Trophoblast cell (in vitro differentiated cells and primary cell): Measurements from ENCODE around the gene LGALS8.

Experiments used
- DNase-seq, 2 donors: peaks; one replicate each; pipeline ENCODE4 v3.0.0-alpha.2; 2016
- H2AFZ ChIP-seq: 2 replicates; pipeline ENCODE4 v1.6.1; 2013; ENCODE audit warnings: low read length, moderate library complexity, mild to moderate bottlenecking; ENCODE audit not compliant: insufficient read depth, poor library complexity
- H2AK5ac ChIP-seq: 2 replicates; pipeline ENCODE4 v1.6.1; 2013; ENCODE audit warnings: mild to moderate bottlenecking, low read length
- H2BK120ac ChIP-seq: 2 replicates; pipeline ENCODE4 v1.6.1; 2013; ENCODE audit warnings: low read length, mild to moderate bottlenecking, moderate library complexity; ENCODE audit not compliant: insufficient read depth, poor library complexity
- H2BK12ac ChIP-seq: 2 replicates; pipeline ENCODE4 v1.6.1; 2013; ENCODE audit warnings: mild to moderate bottlenecking, low read length, moderate library complexity
- H2BK5ac ChIP-seq: 2 replicates; pipeline ENCODE4 v1.6.1; 2013; ENCODE audit warnings: low read length, low read depth, moderate library complexity, mild to moderate bottlenecking; ENCODE audit not compliant: poor library complexity
- H3K14ac ChIP-seq: 2 replicates; pipeline ENCODE4 v1.6.1; 2013; ENCODE audit warnings: mild to moderate bottlenecking, low read length
- H3K18ac ChIP-seq: 2 replicates; pipeline ENCODE4 v1.6.1; 2013; ENCODE audit warnings: mild to moderate bottlenecking, low read length
- H3K23ac ChIP-seq: 2 replicates; pipeline ENCODE4 v1.6.1; 2013; ENCODE audit warnings: low read length
- H3K27ac ChIP-seq: 2 replicates; pipeline ENCODE4 v1.5.1; 2013; ENCODE audit warnings: low read depth, mild to moderate bottlenecking, inconsistent platforms, low read length, moderate library complexity
- H3K27me3 ChIP-seq: 2 replicates; pipeline ENCODE4 v1.6.1; 2013; ENCODE audit warnings: inconsistent platforms, mild to moderate bottlenecking, low read length, moderate library complexity; ENCODE audit not compliant: insufficient read depth
- H3K36me3 ChIP-seq, 2 experiments: 1 replicate in 1 of 2; 2 replicates in 1 of 2; pipeline ENCODE4 v1.6.1; 2013; ENCODE audit warnings: low read length in 2 of 2, mild to moderate bottlenecking in 2 of 2, moderate library complexity in 1 of 2; ENCODE audit not compliant: insufficient read depth in 2 of 2, control insufficient read depth in 1 of 2
- H3K4ac ChIP-seq: 2 replicates; pipeline ENCODE4 v1.6.1; 2013; ENCODE audit warnings: low read depth, mild to moderate bottlenecking, low read length, moderate library complexity
- H3K4me1 ChIP-seq, 2 experiments: 1 replicate in 1 of 2; 2 replicates in 1 of 2; pipeline ENCODE4 v1.6.1; 2013; ENCODE audit warnings: low read length in 2 of 2, mild to moderate bottlenecking in 2 of 2, moderate library complexity in 1 of 2; ENCODE audit not compliant: insufficient read depth in 2 of 2, control insufficient read depth in 1 of 2
- H3K4me2 ChIP-seq: 2 replicates; pipeline ENCODE4 v1.6.1; 2013; ENCODE audit warnings: inconsistent platforms, mild to moderate bottlenecking, low read length, moderate library complexity
- H3K4me3 ChIP-seq: 2 replicates; pipeline ENCODE4 v1.5.1; 2013; ENCODE audit warnings: mild to moderate bottlenecking, low read depth, low read length, inconsistent platforms
- H3K79me1 ChIP-seq: one replicate; pipeline ENCODE4 v1.6.1; 2013; ENCODE audit warnings: low read length
- H3K79me2 ChIP-seq: 2 replicates; pipeline ENCODE4 v1.6.1; 2013; ENCODE audit warnings: low read length, mild to moderate bottlenecking; ENCODE audit not compliant: control insufficient read depth, insufficient read depth, poor library complexity
- H3K9ac ChIP-seq: 2 replicates; pipeline ENCODE4 v1.6.1; 2013; ENCODE audit warnings: mild to moderate bottlenecking, low read length
- H3K9me3 ChIP-seq: 2 replicates; pipeline ENCODE4 v1.6.1; 2013; ENCODE audit warnings: low read depth, mild to moderate bottlenecking, control low read depth, inconsistent platforms, low read length; ENCODE audit not compliant: insufficient read depth
- H4K12ac ChIP-seq: 2 replicates; pipeline ENCODE4 v1.6.1; 2013; ENCODE audit warnings: low read depth, mild to moderate bottlenecking, low read length, moderate library complexity
- H4K8ac ChIP-seq: 2 replicates; pipeline ENCODE4 v1.6.1; 2013; ENCODE audit warnings: low read depth, mild to moderate bottlenecking, low read length, moderate library complexity
- H4K91ac ChIP-seq: one replicate; pipeline ENCODE4 v1.6.1; 2013; ENCODE audit warnings: low read depth, mild to moderate bottlenecking, low read length, moderate library complexity
- WGBS: extraction: QIAGEN DNeasy Blood & Tissue Kit; methylation state at CpG from one replicate; pipeline ENCODE4 v1.1.7; 2013; ENCODE audit warnings: missing lambda C conversion rate; ENCODE audit not compliant: insufficient read length, insufficient coverage; ENCODE audit errors: extremely low coverage; 5-methylcytosine and 5-hydroxymethylcytosine counted together

The LGALS8 gene

DNA sequence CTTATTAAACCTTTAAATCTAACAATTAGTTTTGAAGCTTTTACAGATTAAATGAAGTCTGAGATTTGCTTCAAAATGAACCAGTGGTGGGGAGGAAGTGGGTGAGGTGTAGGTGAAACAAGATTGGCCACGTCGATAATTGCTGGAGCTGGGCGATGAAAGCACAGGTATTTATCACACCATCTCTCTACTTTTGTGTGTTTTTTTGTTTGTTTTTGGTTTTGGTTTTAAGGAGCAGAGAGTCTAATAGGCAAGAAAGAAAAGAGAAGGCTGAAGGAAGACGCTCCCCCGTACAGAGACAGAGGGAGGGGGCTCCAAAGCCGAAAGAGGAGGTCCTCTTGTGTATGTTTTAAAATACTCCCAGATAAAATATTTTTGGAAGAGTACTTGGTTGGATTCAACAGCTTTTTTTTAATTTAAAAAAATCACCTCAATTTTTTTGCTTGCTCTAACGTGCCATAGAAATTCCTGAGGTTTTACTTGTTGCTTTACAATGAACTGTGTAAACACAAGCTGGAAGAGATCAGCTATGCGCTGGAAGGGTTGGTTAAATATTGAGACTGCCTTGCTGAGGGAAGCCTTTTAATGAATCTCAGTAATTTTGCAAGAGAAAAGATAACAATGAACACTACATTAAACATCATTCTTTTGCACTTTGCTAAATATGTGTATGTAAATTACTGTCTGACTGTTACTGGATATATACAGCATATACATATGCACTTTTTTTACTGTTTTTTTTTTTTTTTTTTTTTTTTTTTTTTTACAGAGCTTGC lies 6.7 kb upstream of the LGALS8 start:
- no CpG with 5 or more reads among the region's 8 CpGs for WGBS

DNA sequence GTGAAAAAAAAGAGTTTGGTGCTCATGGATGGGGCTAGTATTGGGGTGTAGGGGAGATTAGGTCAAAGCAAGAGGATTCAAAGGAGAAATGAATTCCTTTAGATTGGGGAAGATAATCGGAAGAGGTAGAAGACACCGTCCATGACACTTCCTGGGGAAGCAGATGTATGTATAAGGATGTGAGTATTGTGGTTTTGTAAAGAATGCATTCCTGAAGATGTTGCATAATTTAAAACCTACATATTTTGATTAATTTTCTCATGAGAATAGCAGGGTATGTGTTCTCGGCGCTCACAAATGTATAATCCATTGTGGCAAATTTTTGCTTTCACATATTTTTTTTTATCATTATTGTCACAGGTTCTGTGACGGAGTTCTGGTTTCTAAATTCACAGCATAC lies 5.5 kb upstream of the LGALS8 start:
- H2BK12ac ChIP-seq = no peak overlapping the region
- H3K79me1 ChIP-seq = no peaks in the 10 kb centered on the region
- H3K36me3 ChIP-seq = no peaks in the 10 kb centered on the region
- DNase-seq = peak in 1 of 2 donors; percentile 54
- no peak overlapping the region for H2AFZ ChIP-seq
- no peak overlapping the region for H2BK5ac ChIP-seq
- H4K91ac ChIP-seq = no peak overlapping the region
- H3K4ac ChIP-seq = no peak overlapping the region
- no peak overlapping the region for H3K18ac ChIP-seq
- no peak overlapping the region for H2AK5ac ChIP-seq
- no peaks in the 10 kb centered on the region for H3K79me2 ChIP-seq
- no peak overlapping the region for H4K12ac ChIP-seq
- no peaks in the 10 kb centered on the region for H3K9me3 ChIP-seq
- no peaks in the 10 kb centered on the region for H3K27me3 ChIP-seq
- no peak overlapping the region for H3K14ac ChIP-seq
- H2BK120ac ChIP-seq = no peak overlapping the region
- WGBS = no CpG with 5 or more reads among the region's 5 CpGs
- H3K27ac ChIP-seq = no peak overlapping the region
- H4K8ac ChIP-seq = no peak overlapping the region
- no peak overlapping the region for H3K9ac ChIP-seq
- H3K4me3 ChIP-seq = no peak overlapping the region
- H3K4me2 ChIP-seq = no peak overlapping the region
- no peak overlapping the region for H3K23ac ChIP-seq
- peaks cover 3 to 7% of the 10 kb centered on the region in 2 experiments for H3K4me1 ChIP-seq

More for the DNA sequence above, 6.7 kb upstream of the LGALS8 start:
- H3K4me1 ChIP-seq = peaks cover 0 to 4% of the 10 kb centered on the region in 2 experiments
- no peak overlapping the region for H3K18ac ChIP-seq
- no peak overlapping the region for H3K4me2 ChIP-seq
- no peak overlapping the region for H3K23ac ChIP-seq
- H3K9me3 ChIP-seq = no peaks in the 10 kb centered on the region
- H3K4ac ChIP-seq = no peak overlapping the region
- H3K27ac ChIP-seq = no peak overlapping the region
- H3K9ac ChIP-seq = no peak overlapping the region
- H2BK5ac ChIP-seq = no peak overlapping the region
- no peaks in the 10 kb centered on the region for H3K36me3 ChIP-seq
- peak in 1 of 2 donors; percentile 35 for DNase-seq
- H4K12ac ChIP-seq = no peak overlapping the region
- H3K79me2 ChIP-seq = no peaks in the 10 kb centered on the region
- no peaks in the 10 kb centered on the region for H3K79me1 ChIP-seq
- no peak overlapping the region for H3K4me3 ChIP-seq
- H3K27me3 ChIP-seq = no peaks in the 10 kb centered on the region
- H3K14ac ChIP-seq = no peak overlapping the region
- H2AFZ ChIP-seq = no peak overlapping the region
- H2BK12ac ChIP-seq = no peak overlapping the region
- no peak overlapping the region for H4K8ac ChIP-seq
- H2AK5ac ChIP-seq = no peak overlapping the region
- H2BK120ac ChIP-seq = no peak overlapping the region
- no peak overlapping the region for H4K91ac ChIP-seq

- peaks cover 4 to 9% of the 10 kb centered on the region in 2 experiments for H3K4me1 ChIP-seq
- WGBS = no CpG with 5 or more reads among the region's 4 CpGs
Measured at GRCh38 chr1:236520445-236521005, 3.3 kb upstream of the LGALS8 start.

GRCh38 chr1:236522937-236523703 lies 662 bp upstream of the LGALS8 start:
- Histone ChIP-seq H3K9me3 (no peaks in the 10 kb centered on the region), H3K4me2 (peak overlapping the region; percentile 98), H3K18ac (no peak overlapping the region), H3K4me3 (peak overlapping the region; percentile 89), H3K9ac (peak overlapping the region; percentile 14), H3K23ac (no peak overlapping the region), H2BK120ac (peak overlapping the region; percentile 6), H3K4ac (no peak overlapping the region), H3K27me3 (no peaks in the 10 kb centered on the region), H2BK12ac (peak overlapping the region; percentile 47), H3K79me1 (peaks cover 6% of the 10 kb centered on the region), H4K12ac (peak overlapping the region; percentile 31), H2AK5ac (no peak overlapping the region), H3K4me1 (peaks cover 4 to 9% of the 10 kb centered on the region in 2 experiments), H4K91ac (peak overlapping the region; percentile 65), H3K14ac (peak overlapping the region; percentile 18), H4K8ac (peak overlapping the region; percentile 63), H2AFZ (peak overlapping the region; percentile 51), H3K79me2 (peaks cover 4% of the 10 kb centered on the region), H3K27ac (no peak overlapping the region), H2BK5ac (no peak overlapping the region), H3K36me3 (no peaks in the 10 kb centered on the region)
- no CpG with 5 or more reads among the region's 26 CpGs for WGBS
- DNase-seq = peak in 1 of 2 donors; percentile 21

More at GRCh38 chr1:236520445-236521005, 3.3 kb upstream of the LGALS8 start:
- no peak overlapping the region for H3K4ac ChIP-seq
- H2AK5ac ChIP-seq = no peak overlapping the region
- DNase-seq = peak in 1 of 2 donors; percentile 64
- no peak overlapping the region for H4K91ac ChIP-seq
- H3K79me1 ChIP-seq = peaks cover 6% of the 10 kb centered on the region
- H2AFZ ChIP-seq = no peak overlapping the region
- no peak overlapping the region for H2BK5ac ChIP-seq
- no peaks in the 10 kb centered on the region for H3K36me3 ChIP-seq
- H4K8ac ChIP-seq = no peak overlapping the region
- no peaks in the 10 kb centered on the region for H3K9me3 ChIP-seq
- H3K14ac ChIP-seq = no peak overlapping the region
- H2BK12ac ChIP-seq = no peak overlapping the region
- no peak overlapping the region for H3K4me2 ChIP-seq
- H3K18ac ChIP-seq = no peak overlapping the region
- no peak overlapping the region for H3K27ac ChIP-seq
- H3K9ac ChIP-seq = no peak overlapping the region
- peaks cover 4% of the 10 kb centered on the region for H3K79me2 ChIP-seq
- H2BK120ac ChIP-seq = no peak overlapping the region
- no peaks in the 10 kb centered on the region for H3K27me3 ChIP-seq
- H4K12ac ChIP-seq = no peak overlapping the region
- no peak overlapping the region for H3K23ac ChIP-seq
- H3K4me3 ChIP-seq = no peak overlapping the region
